H1 (cell line): Measurements from ENCODE around the gene PPY. TPM values are rescaled to one million over a fixed set of nuclear protein-coding genes. Genes with fewer than 3 reads are reported as not detected.

ENCODE experiments used
- CTCF ChIA-PET: fragments of 300-600 bp; sonication (Branson Sonifier 250); formaldehyde crosslinking; loops from one replicate; lab custom pipeline; 2021; ENCODE audit not compliant: partially characterized antibody; lab: Charles Lee
- POLR2A ChIA-PET: fragments of 300-600 bp; sonication (Branson Sonifier 250); formaldehyde crosslinking; loops from one replicate; lab custom pipeline; 2021; ENCODE audit warnings: inconsistent platforms; ENCODE audit not compliant: partially characterized antibody; lab: Charles Lee
- DNase-seq, 2 experiments: peaks; one replicate each; pipeline versions ENCODE4 v3.0.0 to v3.0.0-alpha.2; 2010 to 2022; ENCODE audit warnings: low spot score in 2 of 2, low read depth in 1 of 2, mixed read lengths in 1 of 2
- FAIRE-seq: peaks from 2 replicates; lab custom pipeline; 2011; peaks lifted over from hg19 to GRCh38; lab: Jason Lieb, UNC
- H2AFZ ChIP-seq: 2 replicates; pipeline ENCODE4 v1.8.1; 2012; ENCODE audit warnings: low read length, inconsistent platforms
- H2AK5ac ChIP-seq: 2 replicates; pipeline ENCODE4 v1.6.1; 2013; ENCODE audit warnings: low read depth, low read length
- H2BK120ac ChIP-seq: replicated peaks from 2 replicates; pipeline ENCODE3; 2013; ENCODE audit warnings: low read depth, low read length, inconsistent platforms
- H2BK12ac ChIP-seq: 2 replicates; pipeline ENCODE4 v1.6.1; 2013; ENCODE audit warnings: low read depth, low read length
- H2BK15ac ChIP-seq: 2 replicates; pipeline ENCODE4 v1.6.1; 2013; ENCODE audit warnings: low read length
- H2BK20ac ChIP-seq: 2 replicates; pipeline ENCODE4 v1.6.1; 2013; ENCODE audit warnings: low read length
- H2BK5ac ChIP-seq: 2 replicates; pipeline ENCODE4 v1.6.1; 2013; ENCODE audit warnings: low read depth, low read length
- H3K14ac ChIP-seq: 2 replicates; pipeline ENCODE4 v1.6.1; 2013; ENCODE audit warnings: inconsistent platforms; ENCODE audit not compliant: insufficient read length
- H3K18ac ChIP-seq: 2 replicates; pipeline ENCODE4 v1.6.1; 2013; ENCODE audit warnings: low read length; ENCODE audit errors: extremely low read depth
- H3K23ac ChIP-seq: 2 replicates; pipeline ENCODE4 v1.6.1; 2013; ENCODE audit warnings: inconsistent platforms; ENCODE audit not compliant: insufficient read length
- H3K23me2 ChIP-seq: 2 replicates; pipeline ENCODE4 v1.6.1; 2013; ENCODE audit warnings: low read depth, low read length
- H3K27ac ChIP-seq: 2 replicates; pipeline ENCODE4 v1.6.1; 2011; ENCODE audit warnings: low read depth, low read length, inconsistent platforms
- H3K27me3 ChIP-seq, 4 experiments: replicated peaks in 1 of 4; 1 replicate in 1 of 4; 2 replicates in 3 of 4; pipeline versions ENCODE4 v1.6.1 to v1.8.1; 2011 to 2013; ENCODE audit warnings: low read length in 3 of 4, mild to moderate bottlenecking in 3 of 4, inconsistent platforms in 2 of 4, mixed read lengths in 2 of 4, moderate library complexity in 1 of 4; ENCODE audit not compliant: control insufficient read depth in 3 of 4, insufficient read depth in 3 of 4; ENCODE audit errors: extremely low read depth in 1 of 4
- H3K36me3 ChIP-seq, 4 experiments: 2 replicates each; pipeline versions ENCODE4 v1.6.1 to v1.8.1; 2011 to 2013; ENCODE audit warnings: mild to moderate bottlenecking in 4 of 4, low read length in 3 of 4, moderate library complexity in 2 of 4, control low read depth in 1 of 4, inconsistent platforms in 1 of 4; ENCODE audit not compliant: insufficient read depth in 4 of 4, control insufficient read depth in 2 of 4
- H3K4ac ChIP-seq: replicated peaks from 2 replicates; pipeline ENCODE3; 2013; ENCODE audit warnings: low read length, low read depth, mixed read lengths, inconsistent platforms; ENCODE audit not compliant: insufficient read length
- H3K4me1 ChIP-seq, 4 experiments: replicated peaks in 1 of 4; 1 replicate in 1 of 4; 2 replicates in 3 of 4; pipeline versions ENCODE4 v1.6.1 to v1.8.1; 2011 to 2013; ENCODE audit warnings: low read length in 3 of 4, inconsistent platforms in 2 of 4, mixed read lengths in 1 of 4; ENCODE audit not compliant: insufficient read depth in 4 of 4, control insufficient read depth in 3 of 4
- H3K4me2 ChIP-seq, 2 experiments: 2 replicates each; pipeline versions ENCODE4 v1.6.1 to v1.8.1; 2011 to 2013; ENCODE audit warnings: low read depth in 2 of 2, low read length in 2 of 2, control low read depth in 1 of 2, inconsistent platforms in 1 of 2, mild to moderate bottlenecking in 1 of 2; ENCODE audit not compliant: insufficient read depth in 1 of 2
- H3K4me3 ChIP-seq, 4 experiments: fragments of 200-600, 300-600 bp in 1 of 4; sonication (generic), shearing (Covaris generic), sonication (Bioruptor Twin) in 1 of 4; 2 replicates each; pipeline versions ENCODE4 v1.5.1 to v1.8.1; 2011 to 2016; ENCODE audit warnings: low read length in 4 of 4, low read depth in 3 of 4, control low read depth in 2 of 4, inconsistent platforms in 2 of 4, mild to moderate bottlenecking in 2 of 4, mixed read lengths in 1 of 4, moderate library complexity in 1 of 4; ENCODE audit not compliant: insufficient read depth in 2 of 4; ENCODE audit errors: extremely low read depth in 1 of 4
- H3K56ac ChIP-seq: replicated peaks from 2 replicates; pipeline ENCODE3; 2013; ENCODE audit warnings: low read depth, mild to moderate bottlenecking, mixed read lengths, low read length, inconsistent platforms; ENCODE audit not compliant: insufficient read length
- H3K79me1 ChIP-seq: 2 replicates; pipeline ENCODE4 v1.6.1; 2013; ENCODE audit warnings: low read depth, low read length, control low read depth
- H3K79me2 ChIP-seq, 2 experiments: 2 replicates each; pipeline versions ENCODE4 v1.6.1 to v1.8.1; 2012 to 2013; ENCODE audit warnings: low read length in 2 of 2, mild to moderate bottlenecking in 2 of 2, inconsistent platforms in 1 of 2; ENCODE audit not compliant: insufficient read depth in 2 of 2, control insufficient read depth in 1 of 2
- H3K9ac ChIP-seq, 4 experiments: replicated peaks in 1 of 4; 1 replicate in 1 of 4; 2 replicates in 3 of 4; pipeline versions ENCODE4 v1.6.1 to v1.8.1; 2011 to 2013; ENCODE audit warnings: low read depth in 3 of 4, low read length in 3 of 4, control low read depth in 2 of 4, mild to moderate bottlenecking in 2 of 4, moderate library complexity in 2 of 4, inconsistent platforms in 1 of 4; ENCODE audit errors: extremely low read depth in 1 of 4
- H3K9me3 ChIP-seq, 2 experiments: 2 replicates each; pipeline versions ENCODE4 v1.6.1 to v1.8.1; 2012 to 2013; ENCODE audit warnings: mild to moderate bottlenecking in 2 of 2, moderate library complexity in 2 of 2, control low read depth in 1 of 2, inconsistent platforms in 1 of 2, low read depth in 1 of 2, low read length in 1 of 2, mixed read lengths in 1 of 2; ENCODE audit not compliant: insufficient read depth in 2 of 2
- H4K20me1 ChIP-seq, 2 experiments: replicated peaks in 1 of 2; 2 replicates each; pipeline versions ENCODE3 to v1.8.1; 2011 to 2013; ENCODE audit warnings: inconsistent platforms in 2 of 2, low read length in 2 of 2, mild to moderate bottlenecking in 1 of 2; ENCODE audit not compliant: insufficient read depth in 2 of 2, control insufficient read depth in 1 of 2
- H4K5ac ChIP-seq: 2 replicates; pipeline ENCODE4 v1.6.1; 2013; ENCODE audit warnings: low read length, low read depth, mixed read lengths, inconsistent platforms; ENCODE audit not compliant: insufficient read length
- H4K8ac ChIP-seq: 2 replicates; pipeline ENCODE4 v1.8.0; 2013; ENCODE audit warnings: mild to moderate bottlenecking, moderate library complexity, low read length, inconsistent platforms; ENCODE audit not compliant: insufficient read depth; ENCODE audit errors: extremely low read depth
- H4K91ac ChIP-seq: replicated peaks from 2 replicates; pipeline ENCODE3; 2013; ENCODE audit warnings: low read length, mixed read lengths, inconsistent platforms; ENCODE audit not compliant: insufficient read length
- GABPA ChIP-seq: IDR thresholded peaks from 2 replicates; pipeline ENCODE4 v1.6.1; 2011; ENCODE audit warnings: mild to moderate bottlenecking, low read length, moderate library complexity, borderline replicate concordance; ENCODE audit not compliant: insufficient read depth
- RAD21 ChIP-seq, 2 experiments: IDR thresholded peaks in 1 of 2; conservative IDR thresholded peaks in 1 of 2; 2 replicates each; pipeline ENCODE4 v1.6.1; 2011; ENCODE audit warnings: low read depth in 2 of 2, low read length in 2 of 2, improper control_type of control experiment in 1 of 2, inconsistent platforms in 1 of 2, mild to moderate bottlenecking in 1 of 2, moderate library complexity in 1 of 2
- SAP30 ChIP-seq: fragments of 300-600 bp; sonication (generic); IDR thresholded peaks from 2 replicates; pipeline ENCODE4 v1.7.1; 2012; ENCODE audit warnings: low read length, moderate library complexity, mild to moderate bottlenecking, inconsistent platforms; ENCODE audit not compliant: insufficient read depth, insufficient replicate concordance
- SP1 ChIP-seq: IDR thresholded peaks from 2 replicates; pipeline ENCODE4 v1.6.1; 2011; ENCODE audit warnings: low read depth, low read length
- SRF ChIP-seq: IDR thresholded peaks from 2 replicates; pipeline ENCODE4 v1.6.1; 2011; ENCODE audit warnings: mild to moderate bottlenecking, low read depth, low read length, moderate library complexity
- WGBS, 2 experiments: shearing (Covaris generic) in 1 of 2; methylation state at CpG; one replicate each; pipeline versions ENCODE4 v1.1.6 to v1.1.7; 2013 to 2015; ENCODE audit warnings: low lambda C conversion rate in 2 of 2, mixed read lengths in 2 of 2, inconsistent platforms in 1 of 2, low coverage in 1 of 2, missing lambda C conversion rate in 1 of 2; ENCODE audit not compliant: insufficient replicate concordance in 2 of 2, insufficient coverage in 1 of 2, insufficient read length in 1 of 2; ENCODE audit errors: extremely low coverage in 1 of 2, missing lambda C conversion rate in 1 of 2; 5-methylcytosine and 5-hydroxymethylcytosine counted together
- polyA plus RNA-seq, 7 experiments: library from polyadenylated mRNA; depleted of rRNA in 3 of 7; stranded (reverse) in 5 of 7; unstranded in 2 of 7; fragments of >200 nt in 5 of 7; fragments of 200-250 nt in 2 of 7; gene quantifications; 1 replicate in 5 of 7; 2 replicates in 1 of 7; 4 replicates in 1 of 7; pipeline versions ENCODE4 v1.2.1 to v1.2.3, GENCODE V29; 2011 to 2013; ENCODE audit warnings: missing spikeins in 2 of 7, mixed read lengths in 2 of 7
- total RNA-seq: library from RNA; stranded (reverse); fragmentation: NEBNext Ultra II Directional; extraction: Animal tissue kit (Norgen Biotek cat#: 25700); gene quantifications from 2 replicates; pipeline ENCODE4 v1.2.1, GENCODE V29; 2021
- TF ChIP-seq, protein P1 (sequence below), 3 experiments: IDR thresholded peaks; 1 replicate in 2 of 3; 2 replicates in 1 of 3; pipeline versions ENCODE4 v1.5.1 to v1.6.1; 2011; ENCODE audit warnings: low read length in 3 of 3, mild to moderate bottlenecking in 3 of 3, inconsistent platforms in 2 of 3, low read depth in 1 of 3, moderate library complexity in 1 of 3; ENCODE audit not compliant: insufficient read depth in 1 of 3; ENCODE audit errors: control extremely low read depth in 1 of 3

Gene PPY
- total and polyA plus RNA-seq, 2 of the 8 experiments (the other 6 are each of a cell fraction or from before 2014, with no cell fraction given), result 0.26 TPM; not detected in 1

DNA sequence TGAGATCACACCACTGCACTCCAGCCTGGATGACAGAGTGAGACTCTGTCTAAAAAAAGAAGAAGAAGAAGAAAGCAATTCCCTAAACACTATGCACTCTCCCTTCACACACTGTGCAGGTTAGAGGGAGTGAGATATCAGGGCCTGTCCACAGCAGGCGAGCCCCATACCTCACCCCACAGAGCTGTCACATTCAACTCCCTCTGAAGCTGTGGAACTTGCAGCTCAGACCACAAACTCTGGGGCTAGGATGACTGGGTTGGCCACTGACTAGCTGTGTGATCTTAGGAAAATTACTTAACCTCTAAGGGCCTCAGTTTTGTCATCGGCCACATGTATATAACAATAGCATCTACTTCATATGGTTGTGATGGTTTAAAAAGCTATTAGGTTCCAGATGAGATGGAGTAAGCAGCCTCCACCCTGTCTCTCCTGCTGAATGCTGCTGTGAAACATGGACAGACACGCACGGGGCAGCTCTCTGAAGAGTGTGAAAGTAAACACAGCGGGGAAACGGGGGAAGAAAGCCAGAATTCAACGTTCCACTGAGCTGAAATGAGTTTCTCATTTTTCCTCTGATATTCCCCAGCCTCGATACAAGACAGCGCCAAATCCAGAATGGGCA is 25.1 kb upstream of the PPY start:
- Histone ChIP-seq H3K79me1 (no peaks in the 10 kb centered on the region), H3K4me1 (no peaks in the 10 kb centered on the region), H2BK20ac (no peak overlapping the region), H2BK12ac (no peak overlapping the region), H3K14ac (no peak overlapping the region), H2AK5ac (no peak overlapping the region), H2BK120ac (no peak overlapping the region), H3K9ac (no peak overlapping the region), H3K9me3 (no peaks in the 10 kb centered on the region), H3K4me2 (no peak overlapping the region), H2BK5ac (no peak overlapping the region), H3K27ac (no peak overlapping the region), H4K8ac (no peak overlapping the region; the same call in 1 of the 2 replicates), H3K4me3 (no peak overlapping the region), H2BK15ac (no peak overlapping the region), H3K4ac (no peak overlapping the region), H3K27me3 (0 out of 7 replicates have a peak, but pooled peaks cover 0 to 2% (median 0%) of the 10 kb centered on the region in 4 experiments), H3K18ac (no peak overlapping the region), H2AFZ (0 out of 2 replicates have a peak overlapping the region, but pooled peaks have one; percentile 34), H3K23ac (no peak overlapping the region), H4K91ac (no peak overlapping the region), H3K79me2 (no peaks in the 10 kb centered on the region), H3K56ac (no peak overlapping the region), H3K36me3 (no peaks in the 10 kb centered on the region), H4K20me1 (no peaks in the 10 kb centered on the region), H4K5ac (no peak overlapping the region), H3K23me2 (no peaks in the 10 kb centered on the region)
- DNase-seq, result no peak
- no peak for FAIRE-seq
- ChIA-PET CTCF (interaction anchor here (0.8 to 2.8 kb wide), 10 partner anchors 15 to 87 kb away, joined by 3 to 11 read pairs (median 4); no protein-coding TSS in a partner anchor), POLR2A (interaction anchor here (0.7 kb wide), 1 partner anchor 110 kb away, joined by 3 read pairs; no protein-coding TSS in a partner anchor)
- 83% methylated on average over 9 of the region's 9 CpGs; no CpG with 5 or more reads in 1 of the 2 experiments for WGBS, 2 experiments
- no peak for TF ChIP-seq SAP30
- no peak for TF ChIP-seq RAD21 (IDR thresholded peaks at IDR 0.05 in 1 of 2, conservative IDR thresholded peaks at IDR 0.05 in 1 of 2; ENCODE audit: low read depth in 2 of 2, low read length in 2 of 2)
- TF ChIP-seq SP1, result no peak
- TF ChIP-seq, protein P1, sequence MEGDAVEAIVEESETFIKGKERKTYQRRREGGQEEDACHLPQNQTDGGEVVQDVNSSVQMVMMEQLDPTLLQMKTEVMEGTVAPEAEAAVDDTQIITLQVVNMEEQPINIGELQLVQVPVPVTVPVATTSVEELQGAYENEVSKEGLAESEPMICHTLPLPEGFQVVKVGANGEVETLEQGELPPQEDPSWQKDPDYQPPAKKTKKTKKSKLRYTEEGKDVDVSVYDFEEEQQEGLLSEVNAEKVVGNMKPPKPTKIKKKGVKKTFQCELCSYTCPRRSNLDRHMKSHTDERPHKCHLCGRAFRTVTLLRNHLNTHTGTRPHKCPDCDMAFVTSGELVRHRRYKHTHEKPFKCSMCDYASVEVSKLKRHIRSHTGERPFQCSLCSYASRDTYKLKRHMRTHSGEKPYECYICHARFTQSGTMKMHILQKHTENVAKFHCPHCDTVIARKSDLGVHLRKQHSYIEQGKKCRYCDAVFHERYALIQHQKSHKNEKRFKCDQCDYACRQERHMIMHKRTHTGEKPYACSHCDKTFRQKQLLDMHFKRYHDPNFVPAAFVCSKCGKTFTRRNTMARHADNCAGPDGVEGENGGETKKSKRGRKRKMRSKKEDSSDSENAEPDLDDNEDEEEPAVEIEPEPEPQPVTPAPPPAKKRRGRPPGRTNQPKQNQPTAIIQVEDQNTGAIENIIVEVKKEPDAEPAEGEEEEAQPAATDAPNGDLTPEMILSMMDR (IDR thresholded peaks at IDR 0.05; ENCODE audit: control extremely low read depth in 1 of 3, insufficient read depth in 1 of 3, low read depth in 1 of 3, low read length in 3 of 3), result no peak
- no peak for TF ChIP-seq SRF
- TF ChIP-seq GABPA, result no peak
